Body of pancreas (tissue), 4 donors: ENCODE results near the gene KLHL12.

Source experiments
- POLR2A ChIP-seq, 3 donors: fragments of 450-650 bp; IDR thresholded peaks; one replicate each; pipeline ENCODE4 v1.6.1; 2016; ENCODE audit warnings: antibody characterized with exemption in 3 of 3, mild to moderate bottlenecking in 2 of 3
- TF ChIP-seq, protein P1 (sequence below), 7 experiments: fragments of 450-650 bp in 4 of 7; fragments of 200-600 bp in 3 of 7; sonication (generic) in 3 of 7; IDR thresholded peaks; one replicate each; pipeline ENCODE4 v1.5.1; 2016 to 2019; ENCODE audit warnings: antibody characterized with exemption in 7 of 7

DNA sequence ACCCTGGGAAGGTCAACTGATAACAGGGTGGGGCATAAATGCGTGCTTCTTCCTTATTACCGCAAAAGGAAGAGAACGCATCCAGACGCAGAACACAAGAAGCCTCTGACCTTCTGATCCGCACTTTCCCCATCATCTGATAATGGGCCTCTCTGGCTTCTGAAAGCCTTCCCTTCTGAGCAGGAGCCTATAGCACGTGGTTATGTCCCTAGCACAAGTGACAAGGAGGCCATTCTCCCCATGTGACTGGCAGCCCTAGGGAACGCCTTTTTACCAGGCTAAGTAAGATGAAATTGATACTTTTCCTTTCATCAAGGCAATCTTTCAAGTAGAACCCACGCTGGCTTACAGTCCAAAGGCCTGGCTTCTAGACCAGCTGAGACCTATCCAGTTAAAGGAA is 72.2 kb downstream of the KLHL12 start:
- TF ChIP-seq, protein P1, sequence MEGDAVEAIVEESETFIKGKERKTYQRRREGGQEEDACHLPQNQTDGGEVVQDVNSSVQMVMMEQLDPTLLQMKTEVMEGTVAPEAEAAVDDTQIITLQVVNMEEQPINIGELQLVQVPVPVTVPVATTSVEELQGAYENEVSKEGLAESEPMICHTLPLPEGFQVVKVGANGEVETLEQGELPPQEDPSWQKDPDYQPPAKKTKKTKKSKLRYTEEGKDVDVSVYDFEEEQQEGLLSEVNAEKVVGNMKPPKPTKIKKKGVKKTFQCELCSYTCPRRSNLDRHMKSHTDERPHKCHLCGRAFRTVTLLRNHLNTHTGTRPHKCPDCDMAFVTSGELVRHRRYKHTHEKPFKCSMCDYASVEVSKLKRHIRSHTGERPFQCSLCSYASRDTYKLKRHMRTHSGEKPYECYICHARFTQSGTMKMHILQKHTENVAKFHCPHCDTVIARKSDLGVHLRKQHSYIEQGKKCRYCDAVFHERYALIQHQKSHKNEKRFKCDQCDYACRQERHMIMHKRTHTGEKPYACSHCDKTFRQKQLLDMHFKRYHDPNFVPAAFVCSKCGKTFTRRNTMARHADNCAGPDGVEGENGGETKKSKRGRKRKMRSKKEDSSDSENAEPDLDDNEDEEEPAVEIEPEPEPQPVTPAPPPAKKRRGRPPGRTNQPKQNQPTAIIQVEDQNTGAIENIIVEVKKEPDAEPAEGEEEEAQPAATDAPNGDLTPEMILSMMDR (IDR thresholded peaks at IDR 0.05), result no peak
- TF ChIP-seq POLR2A (IDR thresholded peaks at IDR 0.05), result no peak
